ENCODE results near the gene ITGB3. TPM values are rescaled to one million over a fixed set of nuclear protein-coding genes. Genes with fewer than 3 reads are reported as not detected.

Gene ITGB3
- total and polyA plus RNA-seq, 2 of the 8 experiments (the other 6 are each of a cell fraction or from before 2014, with no cell fraction given) = 0.08 to 0.09 TPM

GRCh38 chr17:47220531-47220999 lies 33.1 kb upstream of the ITGB3 start:
- H4K5ac ChIP-seq (ENCODE audit: insufficient read length, low read depth, low read length) = no peak overlapping the region
- H2BK20ac ChIP-seq (ENCODE audit: low read length) = no peak overlapping the region
- H3K36me3 ChIP-seq (ENCODE audit: control insufficient read depth in 2 of 4, insufficient read depth in 4 of 4, low read length in 3 of 4) = no peaks in the 10 kb centered on the region
- H2BK120ac ChIP-seq (replicated peaks; ENCODE audit: low read depth, low read length) = no peak overlapping the region
- no peak overlapping the region for H3K56ac ChIP-seq (replicated peaks; ENCODE audit: insufficient read length, low read depth, low read length)
- 68% methylated on average over 7 of the region's 7 CpGs; no CpG with 5 or more reads in 1 of the 2 experiments for WGBS, 2 experiments (ENCODE audit: extremely low coverage in 1 of 2, insufficient coverage in 1 of 2, insufficient read length in 1 of 2, insufficient replicate concordance in 2 of 2, low coverage in 1 of 2, low lambda C conversion rate in 2 of 2, missing lambda C conversion rate in 1 of 2)
- no peak overlapping the region for H4K91ac ChIP-seq (replicated peaks; ENCODE audit: insufficient read length, low read length)
- H2AFZ ChIP-seq (ENCODE audit: low read length) = no peak overlapping the region; the same call in 1 of the 2 replicates
- ChIA-PET CTCF (ENCODE audit: partially characterized antibody) (interaction anchor here (0.6 to 4.2 kb wide), 6 partner anchors 9 to 397 kb away, joined by 3 to 24 read pairs (median 4); partner anchors contain the start of gene MYL4), POLR2A (ENCODE audit: partially characterized antibody) (interaction anchor here (0.8 kb wide), 1 partner anchor 103 kb away, joined by 4 read pairs; the partner anchor contains the start of gene EFCAB13)
- H3K79me2 ChIP-seq (ENCODE audit: control insufficient read depth in 1 of 2, insufficient read depth in 2 of 2, low read length in 2 of 2) = no peaks in the 10 kb centered on the region
- no peaks in the 10 kb centered on the region for H3K79me1 ChIP-seq (ENCODE audit: low read depth, low read length)
- no peak overlapping the region for H3K23ac ChIP-seq (ENCODE audit: insufficient read length)
- H3K4me1 ChIP-seq (replicated peaks in 1 of 4; ENCODE audit: control insufficient read depth in 3 of 4, insufficient read depth in 4 of 4, low read length in 3 of 4) = peaks cover 0 to 7% (median 4%) of the 10 kb centered on the region in 4 experiments; a peak in 6 of 7 replicates
- no peak overlapping the region for H2BK15ac ChIP-seq (ENCODE audit: low read length)
- no peaks in the 10 kb centered on the region for H4K20me1 ChIP-seq (replicated peaks in 1 of 2; ENCODE audit: control insufficient read depth in 1 of 2, insufficient read depth in 2 of 2, low read length in 2 of 2)
- H3K14ac ChIP-seq (ENCODE audit: insufficient read length) = no peak overlapping the region
- no peak overlapping the region for H3K4ac ChIP-seq (replicated peaks; ENCODE audit: insufficient read length, low read depth, low read length)
- peaks cover 0 to 10% of the 10 kb centered on the region in 2 experiments; a peak in 2 of 4 replicates for H3K9me3 ChIP-seq (ENCODE audit: insufficient read depth in 2 of 2, low read depth in 1 of 2, low read length in 1 of 2)
- TF ChIP-seq MAFK (IDR thresholded peaks at IDR 0.05; ENCODE audit: low read depth, low read length) (no peak), E2F6 (IDR thresholded peaks at IDR 0.05) (no peak), ATF2 (IDR thresholded peaks at IDR 0.05; ENCODE audit: low read length) (no peak), MAX (IDR thresholded peaks at IDR 0.05) (no peak), CHD2 (IDR thresholded peaks at IDR 0.05; ENCODE audit: low read length) (no peak), TAF7 (optimal IDR thresholded peaks at IDR 0.05; ENCODE audit: borderline replicate concordance, low read depth, low read length) (no peak)
- DNase-seq (ENCODE audit: low read depth in 1 of 2, low spot score in 2 of 2) (no peak), FAIRE-seq (no peak)
- no peak overlapping the region for H3K9ac ChIP-seq (replicated peaks in 1 of 4; ENCODE audit: extremely low read depth in 1 of 4, low read depth in 3 of 4, low read length in 3 of 4)
- no peak overlapping the region for H3K4me3 ChIP-seq (ENCODE audit: extremely low read depth in 1 of 4, insufficient read depth in 2 of 4, low read depth in 3 of 4, low read length in 4 of 4)
- no peak overlapping the region for H2AK5ac ChIP-seq (ENCODE audit: low read depth, low read length)
- H3K4me2 ChIP-seq (ENCODE audit: insufficient read depth in 1 of 2, low read depth in 2 of 2, low read length in 2 of 2) = peak overlapping the region; percentile 17 to 24; a peak in 2 of 4 replicates
- H4K8ac ChIP-seq (ENCODE audit: extremely low read depth, insufficient read depth, low read length) = no peak overlapping the region
- no peak overlapping the region for H3K18ac ChIP-seq (ENCODE audit: extremely low read depth, low read length)
- H3K23me2 ChIP-seq (ENCODE audit: low read depth, low read length) = no peaks in the 10 kb centered on the region
- H3K27me3 ChIP-seq (replicated peaks in 1 of 4; ENCODE audit: control insufficient read depth in 3 of 4, extremely low read depth in 1 of 4, insufficient read depth in 3 of 4, low read length in 3 of 4) = no peaks in the 10 kb centered on the region
- no peak overlapping the region for H2BK5ac ChIP-seq (ENCODE audit: low read depth, low read length)
- no peak overlapping the region for H3K27ac ChIP-seq (ENCODE audit: low read depth, low read length)
- H2BK12ac ChIP-seq (ENCODE audit: low read depth, low read length) = no peak overlapping the region
